ENCODE results near the gene RASAL2. TPM values are rescaled to one million over a fixed set of nuclear protein-coding genes. Genes with fewer than 3 reads are reported as not detected.

RASAL2 gene
- total RNA-seq, 3 donors from 2014 or later: 13.0 to 17.5 (median 14.2) TPM

- intact Hi-C loops (cut with DNase I, micrococcal nuclease): no loop called here
- ATAC-seq (no peak), DNase-seq (no peak)
- H3K4me1 ChIP-seq (ENCODE audit: low read depth): no peaks in the 10 kb centered on the region
- H3K9me3 ChIP-seq: no peaks in the 10 kb centered on the region
- H3K36me3 ChIP-seq (ENCODE audit: low read depth): no peaks in the 10 kb centered on the region
- no peak overlapping the region for H3K4me3 ChIP-seq
- no peak for TF ChIP-seq CTCF (IDR thresholded peaks at IDR 0.05)
These were observed 278.1 kb downstream of the RASAL2 start for GRCh38 chr1:178371933-178372388.

GRCh38 chr1:178374016-178374415, 280.1 kb downstream of the RASAL2 start:
- no peak for TF ChIP-seq CTCF (IDR thresholded peaks at IDR 0.05)
- intact Hi-C loops (cut with DNase I, micrococcal nuclease): no loop called here
- DNase-seq: no peak
- no peak for ATAC-seq
- Histone ChIP-seq H3K4me1 (ENCODE audit: low read depth) (no peaks in the 10 kb centered on the region), H3K36me3 (ENCODE audit: low read depth) (no peaks in the 10 kb centered on the region), H3K4me3 (no peak overlapping the region), H3K9me3 (no peaks in the 10 kb centered on the region)

- H3K36me3 ChIP-seq (ENCODE audit: low read depth): no peaks in the 10 kb centered on the region
- no peaks in the 10 kb centered on the region for H3K9me3 ChIP-seq
- intact Hi-C loops (cut with DNase I, micrococcal nuclease): no loop called here
- TF ChIP-seq CTCF (IDR thresholded peaks at IDR 0.05): no peak
- ATAC-seq (no peak), DNase-seq (no peak)
- H3K4me1 ChIP-seq (ENCODE audit: low read depth): no peaks in the 10 kb centered on the region
- H3K4me3 ChIP-seq: no peak overlapping the region
These were observed 282.1 kb downstream of the RASAL2 start for GRCh38 chr1:178376008-178376407.

DNA sequence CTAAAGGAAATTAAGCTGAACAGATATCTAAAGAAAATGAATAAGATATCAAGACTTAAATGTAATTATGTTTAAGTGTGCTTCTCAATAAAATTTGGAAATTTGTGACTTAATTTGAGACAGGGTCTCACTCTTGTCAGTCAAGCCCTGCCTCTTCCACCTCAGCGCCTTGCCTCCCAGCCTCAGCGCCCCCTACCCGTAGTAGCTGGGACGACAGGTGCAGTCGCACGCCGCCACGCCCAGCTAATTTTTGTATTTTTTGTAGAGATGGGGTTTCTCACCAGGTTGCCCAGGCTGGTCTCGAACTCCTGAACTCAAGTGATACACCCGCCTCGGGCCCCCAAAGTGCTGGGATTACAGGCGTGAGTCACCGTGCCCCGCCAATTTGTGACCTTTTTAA, 285.9 kb downstream of the RASAL2 start:
- no peaks in the 10 kb centered on the region for H3K36me3 ChIP-seq (ENCODE audit: low read depth)
- no peaks in the 10 kb centered on the region for H3K4me1 ChIP-seq (ENCODE audit: low read depth)
- intact Hi-C loops (cut with DNase I, micrococcal nuclease): no loop called here
- no peaks in the 10 kb centered on the region for H3K9me3 ChIP-seq
- DNase-seq (no peak), ATAC-seq (no peak)
- TF ChIP-seq CTCF (IDR thresholded peaks at IDR 0.05): no peak
- H3K4me3 ChIP-seq: no peak overlapping the region

DNA sequence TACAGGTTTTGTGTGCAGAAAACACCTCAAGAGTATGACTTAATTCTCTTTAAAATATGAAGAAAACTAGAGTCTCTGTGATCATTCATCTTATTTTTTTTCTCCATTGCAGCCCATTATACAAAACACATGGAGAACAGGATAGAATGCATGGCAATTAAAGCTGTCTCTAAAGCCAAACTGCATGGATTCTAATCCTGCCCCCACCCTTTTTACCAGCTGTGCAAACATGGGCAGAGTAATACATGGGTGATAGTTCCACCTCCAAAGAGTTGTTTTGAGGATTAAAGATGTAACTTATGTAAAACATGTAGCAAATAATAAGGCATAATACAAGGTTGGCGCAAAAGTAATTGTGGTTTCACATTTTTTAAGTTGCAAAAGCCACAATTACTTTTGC, 288.5 kb downstream of the RASAL2 start:
- TF ChIP-seq CTCF (IDR thresholded peaks at IDR 0.05): no peak
- no peak for ATAC-seq
- Histone ChIP-seq H3K36me3 (ENCODE audit: low read depth) (no peaks in the 10 kb centered on the region), H3K4me3 (no peak overlapping the region), H3K9me3 (no peaks in the 10 kb centered on the region), H3K4me1 (ENCODE audit: low read depth) (no peaks in the 10 kb centered on the region)
- no peak for DNase-seq
- intact Hi-C loops (cut with DNase I, micrococcal nuclease): no loop called here

- intact Hi-C loops (cut with DNase I, micrococcal nuclease): no loop called here
- no peak for ATAC-seq
- H3K4me1 ChIP-seq (ENCODE audit: low read depth): no peaks in the 10 kb centered on the region
- no peak for DNase-seq
- TF ChIP-seq CTCF (IDR thresholded peaks at IDR 0.05): no peak
- no peaks in the 10 kb centered on the region for H3K36me3 ChIP-seq (ENCODE audit: low read depth)
- no peak overlapping the region for H3K4me3 ChIP-seq
- H3K9me3 ChIP-seq: no peaks in the 10 kb centered on the region
These were observed 291.8 kb downstream of the RASAL2 start for GRCh38 chr1:178385662-178386061.
